Measurements from ENCODE around the gene ALK.

Gene ALK

DNA sequence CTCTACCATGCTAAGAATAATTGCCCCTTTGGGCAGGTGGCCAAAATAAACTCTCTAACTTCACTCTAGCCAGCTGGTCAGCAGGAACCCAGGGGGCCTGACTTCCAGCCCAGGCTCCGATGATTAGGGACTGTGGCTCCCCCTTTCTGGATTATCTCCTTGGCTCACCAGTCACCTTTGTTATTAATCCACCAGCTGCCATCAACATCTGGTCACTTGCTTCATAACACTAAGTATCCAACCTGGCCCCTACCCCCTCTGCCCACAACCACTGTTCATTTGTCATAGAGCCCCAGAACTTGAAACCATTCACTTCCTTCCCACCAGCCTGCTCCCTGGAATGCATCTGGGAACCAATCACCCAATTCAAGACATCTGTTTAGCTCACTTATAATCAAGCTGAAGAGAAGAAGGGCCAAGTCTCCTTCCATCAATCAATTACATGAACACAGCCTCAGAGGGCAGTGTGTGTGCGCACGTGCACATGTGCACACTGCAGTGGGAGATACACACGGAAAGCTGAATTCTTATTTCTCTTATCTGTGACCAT, 215.1 kb downstream of the ALK start:
- TF ChIP-seq, protein P1, sequence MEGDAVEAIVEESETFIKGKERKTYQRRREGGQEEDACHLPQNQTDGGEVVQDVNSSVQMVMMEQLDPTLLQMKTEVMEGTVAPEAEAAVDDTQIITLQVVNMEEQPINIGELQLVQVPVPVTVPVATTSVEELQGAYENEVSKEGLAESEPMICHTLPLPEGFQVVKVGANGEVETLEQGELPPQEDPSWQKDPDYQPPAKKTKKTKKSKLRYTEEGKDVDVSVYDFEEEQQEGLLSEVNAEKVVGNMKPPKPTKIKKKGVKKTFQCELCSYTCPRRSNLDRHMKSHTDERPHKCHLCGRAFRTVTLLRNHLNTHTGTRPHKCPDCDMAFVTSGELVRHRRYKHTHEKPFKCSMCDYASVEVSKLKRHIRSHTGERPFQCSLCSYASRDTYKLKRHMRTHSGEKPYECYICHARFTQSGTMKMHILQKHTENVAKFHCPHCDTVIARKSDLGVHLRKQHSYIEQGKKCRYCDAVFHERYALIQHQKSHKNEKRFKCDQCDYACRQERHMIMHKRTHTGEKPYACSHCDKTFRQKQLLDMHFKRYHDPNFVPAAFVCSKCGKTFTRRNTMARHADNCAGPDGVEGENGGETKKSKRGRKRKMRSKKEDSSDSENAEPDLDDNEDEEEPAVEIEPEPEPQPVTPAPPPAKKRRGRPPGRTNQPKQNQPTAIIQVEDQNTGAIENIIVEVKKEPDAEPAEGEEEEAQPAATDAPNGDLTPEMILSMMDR (IDR thresholded peaks at IDR 0.05; ENCODE audit: low read depth, low read length): no peak
- no peak for DNase-seq (ENCODE audit: extremely low read depth, low read depth)

DNA sequence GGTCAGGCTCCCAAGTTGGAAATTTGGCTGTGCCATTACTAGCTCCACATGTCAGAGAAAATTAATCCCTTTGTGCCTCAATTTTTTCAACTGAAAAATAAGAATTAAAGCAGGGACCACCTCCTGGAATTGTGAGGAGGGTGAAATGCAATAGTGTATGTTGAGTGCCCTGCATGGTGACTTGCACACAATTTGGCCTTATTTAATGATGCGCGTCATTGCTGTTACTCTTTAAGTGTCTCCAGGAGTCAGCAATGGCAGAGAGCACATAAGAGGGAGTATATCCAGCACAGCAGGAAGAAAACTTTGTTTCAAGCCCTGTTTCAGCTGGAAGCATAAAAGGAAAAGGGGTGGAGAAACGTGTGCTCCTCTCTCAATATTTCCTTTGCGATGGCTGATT, 215.8 kb downstream of the ALK start:
- no peak for DNase-seq (ENCODE audit: extremely low read depth, low read depth)
- TF ChIP-seq, protein P1 (IDR thresholded peaks at IDR 0.05; ENCODE audit: low read depth, low read length): no peak

DNA sequence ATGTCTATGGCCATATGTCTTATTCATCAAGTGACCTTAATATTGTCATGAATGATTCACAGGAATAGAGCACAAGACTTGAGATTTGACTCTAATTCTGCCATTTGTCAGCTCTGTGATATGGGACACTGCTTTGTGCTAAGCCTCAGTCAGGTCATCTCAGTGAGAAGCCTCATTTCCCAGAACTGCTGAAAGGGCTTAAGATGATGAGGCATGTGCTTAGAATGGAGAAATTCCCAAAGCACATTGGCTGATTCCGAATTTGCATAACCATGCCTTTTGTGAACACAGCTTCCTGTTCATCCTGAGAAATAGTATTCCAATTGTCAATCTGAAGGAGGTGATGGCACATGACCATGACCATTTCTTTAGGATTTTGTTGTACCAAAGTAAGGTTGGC, 218.1 kb downstream of the ALK start:
- TF ChIP-seq, protein P1 (IDR thresholded peaks at IDR 0.05; ENCODE audit: low read depth, low read length): no peak
- DNase-seq (ENCODE audit: extremely low read depth, low read depth): no peak

DNA sequence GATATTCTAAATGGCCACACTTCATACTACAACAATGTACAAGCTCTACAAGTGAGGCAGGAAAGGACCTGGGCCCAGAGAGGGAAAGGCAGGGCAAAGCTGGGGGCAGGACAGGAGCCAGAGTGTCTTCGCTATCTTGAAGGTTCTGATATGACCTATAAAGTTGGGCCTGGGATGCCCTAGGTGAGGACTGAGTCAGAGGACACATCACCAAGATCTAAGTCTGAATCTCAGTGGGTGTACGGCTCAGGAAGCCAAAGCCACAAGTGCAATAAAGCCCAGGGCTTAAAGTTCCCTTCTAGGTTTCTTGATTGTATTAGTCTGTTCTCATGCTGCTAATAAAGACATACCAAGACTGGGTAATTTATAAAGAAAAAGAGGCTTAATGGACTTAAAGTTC, 219.1 kb downstream of the ALK start:
- DNase-seq (ENCODE audit: extremely low read depth, low read depth): no peak
- TF ChIP-seq, protein P1 (IDR thresholded peaks at IDR 0.05; ENCODE audit: low read depth, low read length): no peak

DNA sequence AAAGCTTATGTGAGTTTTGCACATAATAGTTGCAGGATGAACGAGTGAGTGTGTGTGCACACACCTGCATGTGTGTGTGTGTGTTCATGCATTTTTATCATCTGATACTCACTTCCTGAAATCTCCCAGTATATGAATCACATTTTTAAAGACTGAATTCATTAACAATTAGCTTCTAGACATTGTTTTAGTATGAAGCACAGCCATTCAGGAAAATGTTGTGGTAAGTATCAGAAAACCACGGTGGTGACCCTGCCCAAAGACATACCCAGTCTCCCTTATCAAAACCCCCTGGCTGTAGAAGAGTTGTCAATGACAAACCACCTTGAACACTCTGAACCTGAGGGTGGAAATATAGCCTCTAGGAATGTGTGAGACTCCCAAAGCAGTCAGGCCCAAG, 220.8 kb downstream of the ALK start:
- TF ChIP-seq, protein P1 (IDR thresholded peaks at IDR 0.05; ENCODE audit: low read depth, low read length): no peak
- DNase-seq (ENCODE audit: extremely low read depth, low read depth): no peak

DNA sequence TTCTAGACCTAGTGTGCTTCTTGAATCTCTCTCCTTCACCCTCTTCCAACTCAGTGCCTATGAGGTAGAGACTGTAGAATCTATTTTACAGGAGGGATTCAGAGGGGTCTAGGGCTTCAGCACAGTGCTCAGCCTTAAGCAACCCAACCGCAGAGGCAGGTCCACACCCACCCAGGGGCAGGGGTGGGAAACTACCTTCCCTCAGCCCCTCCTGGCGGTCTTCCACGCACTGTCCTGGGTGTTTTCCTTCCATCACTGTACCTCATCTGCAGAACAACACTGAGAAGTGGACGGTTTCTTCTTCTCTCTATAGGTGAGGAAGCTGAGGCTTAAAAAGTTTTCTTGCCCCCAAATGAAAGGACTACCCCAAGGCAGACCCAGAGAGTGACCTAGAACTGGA, 222.3 kb downstream of the ALK start:
- no peak for DNase-seq (ENCODE audit: extremely low read depth, low read depth)
- TF ChIP-seq, protein P1 (IDR thresholded peaks at IDR 0.05; ENCODE audit: low read depth, low read length): no peak

DNA sequence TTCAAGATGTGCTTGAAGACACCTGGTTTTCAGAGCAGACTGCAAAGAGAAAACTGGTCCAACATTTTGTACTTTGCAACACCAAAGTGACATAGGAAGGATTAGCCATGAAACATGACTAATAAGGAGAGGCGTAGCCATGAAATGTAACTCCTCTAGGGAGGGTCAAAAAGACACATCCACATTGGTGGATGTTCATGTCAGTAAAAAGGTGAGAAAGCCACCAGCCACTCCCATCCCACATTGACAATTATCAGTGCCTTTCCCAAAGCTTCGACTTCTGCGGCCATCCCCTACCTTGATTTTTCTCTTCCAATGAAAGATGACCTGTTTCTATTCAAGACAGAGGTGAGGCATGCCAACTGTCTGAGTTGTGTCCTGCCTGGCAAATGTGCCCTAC, 223.2 kb downstream of the ALK start:
- DNase-seq (ENCODE audit: extremely low read depth, low read depth): no peak
- TF ChIP-seq, protein P1 (IDR thresholded peaks at IDR 0.05; ENCODE audit: low read depth, low read length): no peak

Measured in AG09319 (cell line).